Glutamatergic neuron (in vitro differentiated cells): ENCODE results near the gene PHTF2. TPM values are rescaled to one million over a fixed set of nuclear protein-coding genes. Genes with fewer than 3 reads are reported as not detected.

Experiments
- DNase-seq: peaks from one replicate; pipeline ENCODE4 v3.0.0; 2022
- H3K27ac Mint-ChIP-seq: one replicate; pipeline ENCODE4 v1.8.0; 2020; ENCODE audit warnings: mild to moderate bottlenecking, mixed read lengths, inconsistent platforms; ENCODE audit not compliant: unreplicated experiment
- H3K27me3 Mint-ChIP-seq: one replicate; pipeline ENCODE4 v1.8.0; 2020; ENCODE audit warnings: mild to moderate bottlenecking, moderate library complexity, mixed read lengths, inconsistent platforms; ENCODE audit not compliant: unreplicated experiment
- H3K36me3 Mint-ChIP-seq: one replicate; pipeline ENCODE4 v1.8.0; 2020; ENCODE audit warnings: mild to moderate bottlenecking, mixed read lengths, inconsistent platforms; ENCODE audit not compliant: unreplicated experiment
- H3K4me1 Mint-ChIP-seq: one replicate; pipeline ENCODE4 v1.8.0; 2020; ENCODE audit warnings: mild to moderate bottlenecking, low read depth, mixed read lengths, inconsistent platforms; ENCODE audit not compliant: unreplicated experiment
- H3K4me3 Mint-ChIP-seq: one replicate; pipeline ENCODE4 v1.8.0; 2020; ENCODE audit warnings: mild to moderate bottlenecking, mixed read lengths, inconsistent platforms; ENCODE audit not compliant: unreplicated experiment
- H3K9me3 Mint-ChIP-seq: one replicate; pipeline ENCODE4 v1.8.0; 2020; ENCODE audit warnings: mild to moderate bottlenecking, moderate library complexity, mixed read lengths, inconsistent platforms; ENCODE audit not compliant: unreplicated experiment
- total RNA-seq: library from RNA; stranded (reverse); fragmentation: NEBNext Ultra II Directional; extraction: Animal tissue kit (Norgen Biotek cat#: 25700); gene quantifications from one replicate; pipeline ENCODE4 v1.2.1, GENCODE V29; 2021; ENCODE audit not compliant: unreplicated experiment
- TF ChIP-seq, protein P1 (sequence below): fragments of 200-600 bp; sonication (generic); IDR thresholded peaks from one replicate; pipeline ENCODE4 v1.5.0; 2021; ENCODE audit not compliant: partially characterized antibody, unreplicated experiment

PHTF2 gene
- total RNA-seq, 1 donor from 2014 or later: 15.1 TPM

DNA sequence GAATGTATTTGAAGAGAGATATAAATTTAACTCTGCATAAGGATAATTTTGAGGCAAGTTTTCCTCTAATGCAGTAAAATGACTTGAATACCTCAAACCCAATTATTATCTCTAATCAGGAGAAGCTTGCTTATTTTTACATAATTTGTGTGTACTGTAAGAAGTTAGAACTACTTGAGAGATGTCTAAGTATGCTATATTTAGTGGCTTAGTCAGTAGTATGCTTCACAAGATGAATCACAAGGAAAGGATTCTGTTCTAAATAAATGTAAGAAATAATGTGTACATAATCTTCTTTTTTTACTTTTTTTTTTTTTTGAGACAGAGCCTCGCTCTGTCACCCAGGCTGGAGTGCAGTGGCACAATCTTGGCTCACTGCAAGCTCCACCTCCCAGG is 13.7 kb downstream of the PHTF2 start:
- no peak overlapping the region for H3K4me3 Mint-ChIP-seq
- peaks cover 2% of the 10 kb centered on the region for H3K4me1 Mint-ChIP-seq
- no peak overlapping the region for H3K27ac Mint-ChIP-seq

DNA sequence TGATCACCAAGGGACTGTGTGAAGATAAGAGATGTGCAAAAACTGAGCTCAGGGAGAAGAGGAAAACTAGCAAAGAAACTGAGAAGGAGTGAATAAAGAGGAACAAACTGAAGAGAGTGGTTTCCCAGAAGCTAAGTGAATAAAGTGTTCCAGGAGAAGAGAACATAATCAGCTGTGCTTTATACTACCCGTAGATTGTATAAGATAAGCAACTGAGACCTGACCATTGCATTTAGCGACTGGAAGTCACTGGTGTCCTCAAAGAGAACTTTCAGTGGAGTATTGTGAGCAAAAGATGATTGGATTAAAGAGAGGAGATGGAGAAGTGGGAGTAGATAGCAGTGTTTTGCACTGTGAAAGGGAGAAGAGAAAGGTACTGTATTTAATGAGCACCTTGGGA is 14.6 kb downstream of the PHTF2 start:
- peaks cover 13% of the 10 kb centered on the region for H3K36me3 Mint-ChIP-seq
- H3K27me3 Mint-ChIP-seq: peaks cover 2% of the 10 kb centered on the region
- H3K4me1 Mint-ChIP-seq: peaks cover 2% of the 10 kb centered on the region
- H3K9me3 Mint-ChIP-seq: peaks cover under 1% of the 10 kb centered on the region
- TF ChIP-seq, protein P1, sequence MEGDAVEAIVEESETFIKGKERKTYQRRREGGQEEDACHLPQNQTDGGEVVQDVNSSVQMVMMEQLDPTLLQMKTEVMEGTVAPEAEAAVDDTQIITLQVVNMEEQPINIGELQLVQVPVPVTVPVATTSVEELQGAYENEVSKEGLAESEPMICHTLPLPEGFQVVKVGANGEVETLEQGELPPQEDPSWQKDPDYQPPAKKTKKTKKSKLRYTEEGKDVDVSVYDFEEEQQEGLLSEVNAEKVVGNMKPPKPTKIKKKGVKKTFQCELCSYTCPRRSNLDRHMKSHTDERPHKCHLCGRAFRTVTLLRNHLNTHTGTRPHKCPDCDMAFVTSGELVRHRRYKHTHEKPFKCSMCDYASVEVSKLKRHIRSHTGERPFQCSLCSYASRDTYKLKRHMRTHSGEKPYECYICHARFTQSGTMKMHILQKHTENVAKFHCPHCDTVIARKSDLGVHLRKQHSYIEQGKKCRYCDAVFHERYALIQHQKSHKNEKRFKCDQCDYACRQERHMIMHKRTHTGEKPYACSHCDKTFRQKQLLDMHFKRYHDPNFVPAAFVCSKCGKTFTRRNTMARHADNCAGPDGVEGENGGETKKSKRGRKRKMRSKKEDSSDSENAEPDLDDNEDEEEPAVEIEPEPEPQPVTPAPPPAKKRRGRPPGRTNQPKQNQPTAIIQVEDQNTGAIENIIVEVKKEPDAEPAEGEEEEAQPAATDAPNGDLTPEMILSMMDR: no peak
- no peak overlapping the region for H3K27ac Mint-ChIP-seq
- no peak for DNase-seq
- no peak overlapping the region for H3K4me3 Mint-ChIP-seq

More for the DNA sequence above, 13.7 kb downstream of the PHTF2 start:
- H3K27me3 Mint-ChIP-seq: peaks cover 2% of the 10 kb centered on the region
- TF ChIP-seq, protein P1: no peak
- DNase-seq: no peak
- H3K36me3 Mint-ChIP-seq: peaks cover 16% of the 10 kb centered on the region
- no peaks in the 10 kb centered on the region for H3K9me3 Mint-ChIP-seq

DNA sequence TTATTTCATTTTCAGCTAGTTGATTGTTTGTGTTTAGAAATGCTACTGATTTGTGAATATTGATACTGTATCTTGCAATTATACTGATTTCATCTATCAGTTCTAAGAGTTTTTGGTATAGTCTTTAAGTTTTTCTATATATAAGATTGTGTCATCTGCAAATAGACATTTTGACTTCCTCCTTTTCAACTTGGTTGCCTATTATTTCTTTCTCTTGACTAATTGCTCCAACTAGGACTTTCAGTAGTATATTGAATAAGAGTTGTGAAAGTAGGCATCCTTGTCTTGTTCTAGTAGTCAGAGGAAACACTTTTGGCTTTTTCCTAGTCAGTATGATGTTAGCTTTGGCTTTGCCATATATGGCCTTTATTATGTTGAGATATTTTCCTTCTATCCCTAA is 20.4 kb downstream of the PHTF2 start:
- no peak overlapping the region for H3K4me3 Mint-ChIP-seq
- peaks cover 2% of the 10 kb centered on the region for H3K4me1 Mint-ChIP-seq
- H3K27me3 Mint-ChIP-seq: peaks cover 3% of the 10 kb centered on the region
- no peak for DNase-seq
- H3K27ac Mint-ChIP-seq: no peak overlapping the region
- TF ChIP-seq, protein P1: no peak
- H3K9me3 Mint-ChIP-seq: peaks cover 17% of the 10 kb centered on the region
- H3K36me3 Mint-ChIP-seq: peaks cover 37% of the 10 kb centered on the region

DNA sequence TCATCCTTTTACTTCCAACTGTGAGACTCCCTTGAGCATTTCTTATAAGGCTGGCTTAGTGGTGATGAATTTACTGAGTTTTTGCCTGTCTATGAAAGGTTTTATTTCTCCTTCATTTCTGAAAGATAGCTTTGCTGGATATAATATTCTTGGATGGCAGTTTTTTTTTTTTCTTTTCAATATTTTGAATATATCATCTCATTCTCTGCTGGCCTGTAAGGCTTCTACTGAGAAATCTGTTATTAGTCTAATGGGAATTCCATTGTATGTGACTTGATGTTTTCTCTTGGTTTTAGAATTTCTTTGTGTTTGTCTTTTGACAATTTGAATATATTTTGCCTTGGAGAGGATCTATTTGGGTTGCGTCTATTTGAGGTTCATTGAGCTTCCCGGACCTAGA is 22.4 kb downstream of the PHTF2 start:
- no peak for DNase-seq
- peaks cover 3% of the 10 kb centered on the region for H3K27me3 Mint-ChIP-seq
- TF ChIP-seq, protein P1: no peak
- no peaks in the 10 kb centered on the region for H3K4me1 Mint-ChIP-seq
- H3K27ac Mint-ChIP-seq: no peak overlapping the region
- H3K9me3 Mint-ChIP-seq: peaks cover 17% of the 10 kb centered on the region
- H3K36me3 Mint-ChIP-seq: peaks cover 37% of the 10 kb centered on the region
- no peak overlapping the region for H3K4me3 Mint-ChIP-seq

DNA sequence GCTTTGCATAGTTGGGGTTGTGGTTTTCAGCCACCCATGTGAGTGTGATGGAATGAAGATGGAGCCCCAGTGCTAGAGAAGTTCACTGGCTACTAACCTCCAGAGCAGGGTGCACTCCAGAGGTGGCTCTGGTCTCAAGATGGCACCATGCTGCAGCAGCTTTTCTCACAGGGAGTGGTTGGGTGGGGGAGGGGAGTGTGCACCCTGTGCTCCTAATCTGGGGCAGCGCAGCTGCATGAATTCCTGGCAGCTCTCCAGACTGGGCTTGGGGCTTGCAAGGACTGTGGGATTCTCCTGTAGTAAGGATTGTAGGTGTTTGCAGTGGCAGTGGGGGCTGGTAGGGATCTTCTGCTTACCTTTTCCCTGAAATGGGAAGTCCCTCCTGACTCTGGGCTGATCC is 23.7 kb downstream of the PHTF2 start:
- Mint-ChIP-seq H3K9me3 (peaks cover 17% of the 10 kb centered on the region), H3K27ac (no peak overlapping the region), H3K4me3 (no peak overlapping the region), H3K4me1 (no peaks in the 10 kb centered on the region), H3K27me3 (peaks cover 3% of the 10 kb centered on the region), H3K36me3 (peaks cover 28% of the 10 kb centered on the region)
- TF ChIP-seq, protein P1: no peak
- no peak for DNase-seq
